C1 segment of cervical spinal cord (tissue), 14 donors: ENCODE results near the gene TBX5.
A peak's percentile ranks its signal among the peaks of the same experiment; 100 is the strongest.
"Not testable (repeated sequence)": the region's sequence is repeated elsewhere in the genome, so short reads cannot be mapped to it uniquely, and the experiment has no call there.

Experiments used
- DNase-seq, 14 donors: peaks; one replicate each; lab custom pipeline; 2025; lab: John Stamatoyannopoulos, UW

The TBX5 gene

DNA sequence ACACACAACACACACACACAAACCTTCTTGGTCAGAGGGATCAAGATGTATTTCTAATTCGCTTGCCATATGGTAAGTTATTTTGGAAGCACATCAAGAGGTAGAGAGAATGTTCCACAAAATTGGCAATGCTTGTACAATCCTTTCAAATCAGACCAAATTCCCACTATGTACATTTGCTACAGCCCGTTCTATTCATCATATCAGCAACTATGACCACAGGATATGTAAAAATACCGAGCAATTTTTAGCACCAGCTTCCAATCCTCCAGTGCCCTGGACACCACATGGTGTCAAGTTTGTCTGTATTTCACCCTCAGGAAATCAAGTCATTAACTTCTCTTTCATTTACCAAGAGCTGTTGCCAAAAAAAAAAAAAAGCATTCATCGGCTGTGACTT is 21.2 kb downstream of the TBX5 start:
- no peak for DNase-seq

DNA sequence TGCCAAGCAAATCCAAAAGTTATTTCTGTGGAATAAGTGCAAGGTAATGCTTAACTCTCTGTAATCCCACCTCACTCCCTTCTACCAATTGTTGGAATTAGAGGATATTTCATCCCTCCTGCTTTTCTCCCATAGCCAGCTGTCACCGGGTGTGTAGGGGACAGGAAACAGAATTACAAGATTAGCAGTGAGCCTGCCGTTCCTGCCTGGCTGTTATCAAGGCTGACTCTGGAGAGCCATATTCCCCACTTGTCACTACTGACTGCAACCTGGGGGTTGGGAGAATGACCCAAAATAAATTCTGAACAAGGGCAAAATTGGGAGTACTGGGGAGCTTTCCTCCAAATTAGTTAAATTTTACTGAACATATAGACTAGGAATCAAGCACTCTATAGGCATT is 24.8 kb downstream of the TBX5 start:
- no peak for DNase-seq

DNA sequence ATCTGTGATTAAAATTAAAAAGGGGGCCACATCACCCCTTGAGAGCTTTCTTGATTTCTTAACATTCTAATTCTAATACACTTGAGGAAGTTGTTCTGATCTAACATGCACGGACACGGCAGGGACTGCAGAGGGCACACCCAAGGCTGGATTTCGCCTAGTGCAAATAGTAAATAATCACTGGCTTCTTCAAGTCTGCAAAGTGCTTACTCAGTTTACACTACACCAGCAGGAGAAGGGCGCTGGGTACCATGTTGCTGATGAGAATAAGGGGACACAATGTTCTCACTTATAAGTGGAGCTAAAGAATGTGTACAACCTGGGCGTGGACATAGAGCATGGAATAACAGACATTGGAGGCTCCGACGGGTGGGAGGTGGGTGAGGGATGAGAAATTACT is 34.2 kb downstream of the TBX5 start:
- DNase-seq: peak in 1 of 14 donors; percentile 29

DNA sequence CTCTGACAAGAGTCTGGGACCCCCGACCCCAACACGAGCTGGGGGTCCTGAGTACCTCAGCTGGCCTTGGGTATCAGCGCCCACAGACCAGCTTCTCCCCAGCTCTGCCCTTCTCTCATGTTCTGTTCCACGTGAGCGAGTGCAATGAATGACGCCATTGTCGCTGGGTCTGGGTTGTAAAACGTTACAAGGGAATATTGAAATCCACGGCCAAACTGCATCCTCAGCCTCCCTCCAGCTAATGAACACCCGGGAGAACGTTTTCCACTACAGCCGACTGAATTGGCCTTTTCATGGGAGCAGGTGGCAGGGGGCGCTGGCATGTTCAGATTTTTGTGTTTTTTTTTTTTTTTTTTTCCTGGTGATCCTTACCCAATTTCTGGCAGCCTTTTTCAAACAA is 34.7 kb downstream of the TBX5 start:
- DNase-seq: peak in 11 of 14 donors; percentile 3 to 57 (median 36)

DNA sequence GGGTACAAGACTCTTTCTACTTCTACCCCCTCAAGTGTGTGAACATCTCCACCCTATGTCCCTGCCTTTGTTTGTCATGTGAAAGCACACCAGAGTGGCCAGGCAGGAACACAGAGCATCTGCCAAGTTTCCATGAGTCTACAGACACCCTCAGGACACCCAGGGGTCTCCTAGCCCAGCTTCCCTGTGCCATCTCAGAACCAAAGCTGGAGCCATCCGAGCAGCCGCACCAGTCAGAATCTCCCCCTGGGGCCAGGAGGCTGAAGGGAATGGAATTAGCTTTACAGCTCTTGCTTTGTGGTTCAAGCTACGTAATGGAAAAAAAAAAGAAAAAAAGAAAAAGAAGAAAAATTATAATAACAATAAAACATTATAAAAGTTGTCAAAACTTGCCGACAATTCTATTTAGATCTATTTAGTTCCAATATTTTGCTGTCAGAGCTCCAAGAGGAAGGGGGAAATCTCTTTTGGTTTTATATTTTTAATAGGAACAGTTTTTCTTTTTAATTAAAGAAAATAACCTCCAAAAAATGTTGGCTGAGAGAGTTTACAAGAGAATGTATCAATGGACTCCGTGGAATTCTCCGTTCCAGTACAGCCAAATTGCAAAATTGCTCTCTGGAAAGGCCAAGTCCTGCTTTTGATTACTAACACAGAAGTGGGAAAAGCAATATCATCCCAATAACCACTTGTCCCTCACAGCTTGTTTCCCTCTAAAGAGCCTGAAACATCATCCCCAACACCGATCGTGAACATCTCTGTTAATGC is 37.1 kb downstream of the TBX5 start:
- DNase-seq: no peak

DNA sequence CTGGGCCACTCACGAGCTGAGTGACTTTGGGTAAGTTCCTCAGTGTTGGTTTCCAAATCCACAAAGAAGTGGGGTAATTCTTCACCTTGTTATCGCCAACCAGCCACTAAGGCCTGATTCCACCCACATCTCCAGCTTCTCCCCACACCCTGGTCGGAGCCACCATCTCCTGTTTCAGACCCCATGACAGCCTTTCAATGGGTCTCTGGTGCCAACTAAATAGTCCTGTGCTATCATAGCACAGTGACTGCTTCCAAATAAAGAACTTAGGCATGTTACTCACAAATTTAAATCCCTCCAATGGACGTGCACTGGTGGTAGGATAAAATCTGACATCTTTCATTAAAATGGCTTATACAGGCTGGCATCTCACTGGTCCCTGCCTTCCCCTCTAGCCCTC is 44.0 kb downstream of the TBX5 start:
- DNase-seq: no peak

DNA sequence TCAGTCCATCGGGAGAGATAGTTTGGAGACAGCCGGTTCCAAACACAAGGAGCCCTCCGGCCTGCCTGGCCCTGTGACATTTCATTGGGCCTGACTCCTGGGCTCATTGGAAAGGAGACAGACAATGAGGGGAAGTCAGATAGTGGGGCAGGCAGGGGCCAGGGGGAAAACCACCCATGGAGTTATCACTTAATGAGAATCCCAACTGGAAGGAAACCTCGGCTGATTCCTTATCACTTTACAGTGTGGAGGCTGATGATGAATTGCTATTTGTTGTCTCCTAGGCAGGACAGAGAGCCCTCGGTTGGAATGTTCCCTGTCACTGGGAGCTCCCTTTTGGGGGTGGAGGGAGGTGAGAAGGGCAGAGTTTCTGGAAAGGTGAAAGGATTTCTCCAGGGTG is 44.4 kb downstream of the TBX5 start:
- no peak for DNase-seq

DNA sequence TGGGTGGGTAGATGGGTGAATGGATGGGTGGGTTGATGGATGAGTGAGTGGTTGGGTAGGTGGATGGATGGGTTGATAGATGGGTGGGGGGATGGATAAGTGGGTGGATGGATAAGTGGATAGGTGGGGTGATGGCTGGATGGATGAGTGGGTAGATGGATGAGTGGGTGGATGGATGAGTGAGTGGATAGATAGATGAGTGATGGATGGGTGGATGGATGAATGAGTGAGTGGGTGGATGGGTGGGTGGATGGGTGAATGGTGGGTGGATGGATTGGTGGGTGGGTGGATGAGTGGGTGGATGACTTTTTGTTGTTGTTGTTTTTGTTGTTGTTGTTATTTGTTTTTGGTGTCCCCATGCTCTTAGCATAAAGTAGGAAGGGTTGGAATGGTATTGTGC is 45.5 kb downstream of the TBX5 start:
- no peak for DNase-seq

DNA sequence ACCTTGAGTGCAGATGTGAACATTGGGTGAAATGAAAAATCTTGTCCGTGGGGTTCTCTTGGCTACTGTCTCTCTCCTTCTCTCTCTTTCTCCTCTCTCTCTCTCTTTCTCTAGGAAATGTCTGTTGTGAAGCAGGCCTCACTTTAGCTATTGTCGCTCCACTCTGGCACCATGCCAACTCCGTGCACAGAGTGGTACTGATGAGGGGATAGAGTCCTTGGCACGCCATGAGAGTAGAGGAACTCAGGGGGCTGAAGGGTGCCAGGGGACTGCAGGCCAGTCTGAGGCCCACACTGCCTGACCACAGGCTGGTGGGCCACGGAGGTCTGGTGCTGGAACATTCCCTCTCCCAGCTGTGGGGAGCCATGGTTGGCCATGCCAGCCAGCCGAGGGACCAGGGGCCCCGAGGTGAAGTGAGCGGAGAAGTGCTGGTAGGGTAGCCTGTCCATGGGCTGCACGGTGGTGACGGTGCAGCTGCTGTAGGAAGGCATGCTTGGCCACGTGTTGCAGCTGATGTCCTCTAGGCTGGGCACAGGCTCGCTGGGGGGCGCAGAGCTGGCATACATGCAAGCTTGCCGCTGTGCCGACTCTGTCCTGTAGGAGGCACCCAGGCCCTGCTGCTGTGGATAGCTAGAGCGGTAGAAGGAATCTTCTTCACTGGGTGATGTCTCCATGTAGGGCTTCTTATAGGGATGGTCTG is 50.4 kb downstream of the TBX5 start:
- no peak for DNase-seq

DNA sequence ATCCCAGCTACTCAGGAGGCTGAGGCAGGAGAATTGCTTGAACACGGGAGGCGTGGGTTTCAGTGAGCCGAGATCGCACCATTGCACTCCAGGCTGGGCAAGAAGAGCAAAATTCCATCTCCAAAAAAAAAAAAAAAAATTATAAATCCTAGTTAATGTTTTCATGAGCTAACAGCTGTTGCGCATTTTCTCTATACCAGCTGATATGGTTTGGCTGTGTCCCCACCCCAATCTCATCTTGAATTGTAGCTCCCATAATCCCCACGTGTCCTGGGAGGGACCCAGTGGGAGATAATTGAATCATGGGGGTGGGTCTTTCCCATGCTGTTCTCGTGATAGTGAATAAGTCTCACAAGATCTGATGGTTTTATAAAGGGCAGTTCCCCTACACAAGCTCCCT is 56.7 kb downstream of the TBX5 start:
- not testable (repeated sequence) for DNase-seq

DNA sequence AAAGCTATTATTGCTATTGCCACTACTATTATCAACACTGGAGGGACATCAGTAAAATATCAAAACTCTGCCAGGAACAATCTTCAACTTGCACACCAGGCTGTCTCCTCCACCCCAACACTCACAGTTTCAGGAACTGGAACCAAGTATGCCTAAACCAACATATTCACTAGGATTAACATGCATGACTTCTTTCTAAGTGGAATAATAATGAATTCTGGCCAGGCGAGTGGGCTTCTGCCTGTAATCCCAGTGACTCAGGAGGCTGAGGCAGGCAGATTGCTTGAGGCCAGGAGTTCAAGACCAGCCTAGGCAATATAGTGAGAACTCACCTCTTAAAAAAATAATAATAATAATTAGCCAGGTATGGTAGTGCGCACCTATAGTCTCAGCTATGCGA is 58.1 kb downstream of the TBX5 start:
- DNase-seq: no peak

DNA sequence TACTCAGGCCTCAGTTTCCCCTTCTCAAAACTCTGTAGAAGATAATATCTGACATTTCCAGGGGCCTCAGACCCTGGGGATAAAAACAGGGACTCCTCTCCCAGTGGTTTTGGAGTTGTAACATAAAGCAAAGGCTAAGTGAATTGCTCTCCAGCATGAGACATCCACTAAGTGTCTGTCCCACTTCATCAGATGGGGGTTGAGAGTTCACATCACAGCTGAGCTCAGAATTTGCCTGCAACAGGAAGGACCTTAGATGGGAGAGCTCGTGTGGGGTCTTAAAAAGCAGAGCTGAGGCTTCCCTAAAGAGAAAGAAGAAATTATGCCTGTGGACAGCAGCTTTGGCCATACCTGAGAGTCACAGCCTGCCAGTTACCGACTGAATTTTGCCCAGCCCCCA is 61.1 kb downstream of the TBX5 start:
- no peak for DNase-seq

DNA sequence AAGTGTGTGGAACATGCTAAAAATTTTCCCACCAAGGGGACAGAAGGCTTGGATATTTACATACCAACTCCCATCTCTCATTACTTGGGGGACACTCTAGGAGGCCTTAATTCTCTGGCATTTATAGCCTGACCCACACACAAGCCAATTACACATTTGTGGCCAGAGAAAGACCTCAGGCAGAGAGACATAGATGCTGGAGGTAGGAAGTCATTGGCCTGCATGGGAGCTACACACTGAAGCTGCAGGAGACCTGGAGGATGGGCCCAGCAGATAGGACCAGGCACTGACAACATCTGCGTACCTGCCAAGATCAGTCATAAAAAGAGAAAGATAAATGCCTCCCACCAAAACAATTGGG is 61.7 kb downstream of the TBX5 start:
- no peak for DNase-seq

DNA sequence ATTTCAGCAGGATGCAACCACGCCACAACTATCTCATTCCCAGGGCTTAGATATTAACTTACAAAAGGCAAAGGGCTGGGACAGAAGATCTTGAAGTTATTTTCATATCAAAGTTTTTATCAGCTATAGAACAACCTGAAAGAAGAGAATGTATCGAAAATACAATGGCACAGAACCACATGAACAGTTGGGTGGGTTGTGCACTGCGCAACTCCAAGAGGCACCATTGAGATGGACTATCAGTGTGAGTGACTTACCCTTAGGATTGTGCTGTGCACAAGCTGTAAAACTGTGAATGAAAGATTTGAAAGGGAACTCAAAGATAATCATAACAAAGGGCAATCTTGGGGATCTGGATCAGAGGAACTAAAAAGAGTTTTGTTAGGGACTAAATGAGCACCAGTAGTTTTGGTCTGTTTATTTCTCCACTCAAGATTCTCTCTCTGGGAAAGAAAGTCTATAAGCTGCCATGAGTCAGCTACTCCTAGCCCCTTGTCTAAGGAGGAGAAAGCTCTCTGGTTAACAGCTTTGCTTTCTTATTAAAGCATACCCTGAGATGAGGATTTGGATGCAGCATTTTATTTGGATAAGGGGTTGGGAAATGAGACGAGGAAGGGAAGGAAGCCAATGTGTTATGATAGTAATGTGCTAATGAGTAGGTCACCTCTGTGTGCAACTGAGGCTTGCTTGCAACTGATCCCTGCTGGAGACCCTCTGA is 62.2 kb downstream of the TBX5 start:
- DNase-seq: no peak

DNA sequence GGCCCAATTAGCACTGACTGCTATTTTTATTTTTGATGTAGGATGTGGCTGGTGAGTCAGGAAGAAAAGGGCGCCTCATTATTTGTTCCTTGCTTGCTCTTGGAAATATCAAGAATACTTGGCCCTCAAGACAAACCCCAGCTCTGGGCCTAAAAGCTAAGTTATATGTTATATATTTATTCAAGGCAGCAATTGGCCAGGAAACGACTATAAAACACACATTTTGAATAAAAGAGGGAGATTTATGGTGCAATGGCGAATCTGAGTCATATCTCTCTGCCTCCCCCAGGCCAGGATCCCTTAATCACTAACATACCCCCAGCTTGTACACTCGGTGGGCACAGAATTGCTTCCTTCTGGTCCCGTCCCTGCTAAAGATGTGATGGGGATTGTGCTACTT is 63.3 kb downstream of the TBX5 start:
- no peak for DNase-seq

DNA sequence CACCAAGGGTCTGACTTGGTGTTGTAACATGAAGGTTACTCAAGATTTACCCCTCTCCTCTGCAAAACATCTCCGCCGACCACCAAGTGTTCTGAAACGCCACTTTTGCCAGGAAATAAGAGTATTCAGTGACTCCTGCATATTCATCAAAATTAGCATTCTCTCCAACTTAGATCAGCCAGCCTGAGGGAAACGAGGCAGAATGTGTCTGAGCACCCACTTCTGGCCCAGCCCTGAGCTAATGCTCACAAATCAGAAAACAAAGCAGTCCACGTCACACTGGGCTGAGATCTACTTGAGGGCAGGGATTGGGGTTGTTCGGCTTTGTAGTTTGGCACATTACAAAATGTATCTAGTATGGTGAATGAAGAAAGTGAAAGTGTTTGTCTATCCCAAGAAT is 64.3 kb downstream of the TBX5 start:
- DNase-seq: no peak

DNA sequence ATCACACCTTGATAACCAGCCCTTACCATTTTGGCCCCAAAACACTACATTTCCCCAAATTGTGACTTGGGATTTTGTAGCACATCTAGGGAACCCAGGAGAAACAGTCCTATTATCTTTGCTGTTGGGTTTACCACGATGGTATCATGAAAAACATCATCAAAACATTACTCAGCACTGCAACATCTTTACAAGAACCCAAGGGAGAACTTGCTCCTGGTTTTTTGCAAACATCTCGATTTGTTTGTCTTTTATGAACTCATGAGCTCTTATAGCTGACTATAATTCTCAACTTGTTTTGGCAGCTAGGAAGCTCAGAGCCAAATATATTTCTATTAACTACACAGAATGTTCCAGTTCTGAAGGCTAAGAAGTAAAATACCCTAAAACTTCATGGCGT is 65.7 kb downstream of the TBX5 start:
- DNase-seq: no peak

DNA sequence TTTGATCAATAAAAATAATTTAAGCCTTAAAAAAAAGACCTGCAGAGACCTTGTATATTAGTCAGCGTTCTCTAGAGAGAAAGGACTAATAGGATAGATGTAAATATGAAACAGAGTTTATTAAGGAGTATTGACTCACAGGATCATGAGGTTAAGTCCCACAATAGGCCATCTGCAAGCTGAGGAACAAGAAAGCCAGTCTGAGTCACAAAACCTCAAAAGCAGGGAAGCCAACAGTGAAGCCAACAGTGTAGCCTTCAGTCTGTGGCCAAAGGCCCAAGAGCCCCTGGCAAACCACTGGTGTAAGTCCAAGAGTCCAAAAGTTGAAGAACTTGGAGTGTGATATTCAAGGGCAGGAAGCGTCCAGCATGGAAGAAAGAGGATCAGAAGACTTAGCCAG is 66.3 kb downstream of the TBX5 start:
- no peak for DNase-seq

DNA sequence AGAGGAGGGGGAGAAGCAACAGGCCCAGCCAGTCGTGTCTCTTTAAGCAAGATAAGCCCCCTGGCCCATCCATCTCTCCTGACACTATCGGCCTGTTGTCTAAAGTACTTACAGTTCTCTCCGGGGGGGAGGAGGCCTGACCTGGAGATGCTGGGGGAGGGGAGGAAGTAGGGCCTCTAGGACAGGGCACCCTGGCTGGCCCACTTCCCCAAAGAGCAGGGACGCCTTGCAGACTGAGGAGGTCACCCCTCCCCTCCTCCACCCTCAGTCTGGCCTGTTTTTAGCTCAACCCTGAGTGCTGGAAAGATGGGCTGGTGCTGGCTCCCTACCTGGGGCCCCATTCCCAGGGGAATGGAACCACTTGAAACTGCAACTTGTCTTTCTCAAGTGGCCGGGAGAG is 70.3 kb downstream of the TBX5 start:
- DNase-seq: no peak

DNA sequence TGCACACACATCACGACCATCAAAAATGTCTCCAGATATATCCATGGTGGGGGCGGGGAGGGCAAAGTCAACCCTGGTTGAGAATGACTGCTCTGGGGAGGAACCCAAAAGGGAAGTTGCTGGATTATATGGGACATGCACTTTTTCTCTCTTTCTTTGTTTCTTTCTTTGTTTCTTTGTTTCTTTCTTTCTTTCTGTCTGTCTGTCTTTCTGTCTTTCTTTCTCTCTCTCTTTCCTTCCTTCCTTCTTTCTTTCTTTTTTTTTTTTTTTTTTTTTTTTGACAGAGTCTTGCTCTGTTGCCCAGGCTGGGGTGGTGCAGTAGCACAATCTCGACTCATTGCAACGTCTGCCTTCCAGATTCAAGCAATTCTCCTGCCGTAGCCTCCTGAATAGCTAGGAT is 71.5 kb downstream of the TBX5 start:
- no peak for DNase-seq

DNA sequence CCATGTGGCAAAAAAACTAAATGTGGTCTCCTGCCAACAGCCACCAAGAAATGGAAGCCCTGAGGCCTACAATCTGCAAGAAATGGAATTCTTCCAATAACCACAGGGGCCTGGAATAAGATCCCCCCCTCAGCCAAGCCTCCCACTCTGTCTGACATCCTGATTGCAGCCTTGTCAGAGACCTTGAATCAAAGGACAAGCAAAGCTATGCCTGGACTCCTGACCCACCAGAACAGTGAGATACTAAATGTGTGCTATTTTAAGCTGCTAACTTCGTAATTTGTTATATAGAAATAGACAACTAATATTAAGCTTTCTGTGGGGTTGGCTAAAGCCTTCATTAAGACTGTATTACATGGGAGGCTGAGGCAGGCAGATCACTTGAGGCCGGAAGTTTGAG is 77.7 kb downstream of the TBX5 start:
- DNase-seq: no peak

DNA sequence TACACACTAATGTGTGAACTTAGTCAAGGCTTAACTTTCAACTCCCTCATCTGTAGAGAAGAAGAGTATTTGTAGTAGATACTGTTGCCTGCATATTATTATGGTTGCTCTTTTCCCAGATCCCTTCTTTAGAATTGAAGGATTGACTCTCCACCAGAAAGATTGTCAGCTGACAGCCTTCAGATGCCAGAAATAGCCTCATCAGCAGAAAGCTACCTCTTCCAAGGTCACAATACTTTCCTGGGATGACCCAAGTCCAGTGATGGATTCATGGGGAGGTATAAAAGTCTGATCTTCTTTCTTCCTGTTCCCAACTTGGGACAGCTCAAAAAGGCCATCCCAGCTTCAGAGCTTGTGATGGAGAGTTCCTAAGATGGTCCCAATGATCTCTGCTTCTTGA is 78.2 kb downstream of the TBX5 start:
- no peak for DNase-seq

DNA sequence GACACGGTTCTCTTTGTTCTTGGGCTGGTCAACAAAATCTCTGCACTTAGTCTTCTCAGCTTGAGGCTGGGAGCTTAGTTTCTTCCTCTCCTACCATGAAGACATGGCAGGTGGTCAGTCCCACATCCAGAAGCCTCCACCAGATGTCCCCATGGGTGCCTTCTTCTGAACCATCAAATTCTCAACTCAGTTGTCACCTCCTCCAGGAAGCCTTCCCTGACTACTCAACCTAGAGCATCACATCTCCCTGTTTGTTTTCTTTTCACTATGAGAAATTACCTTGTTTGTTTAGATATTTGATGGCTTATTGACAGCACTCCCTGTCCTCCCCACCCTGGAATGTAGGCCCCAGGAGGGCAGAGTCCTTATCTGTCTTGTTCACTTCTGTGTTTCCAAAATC is 84.4 kb downstream of the TBX5 start:
- DNase-seq: no peak
